ENCODE measurements around the gene CADPS2. TPM values are rescaled to one million over a fixed set of nuclear protein-coding genes. Genes with fewer than 3 reads are reported as not detected.

CADPS2 gene
- total and polyA plus RNA-seq, 4 donors: 5.6 to 41.1 (median 11.0) TPM

- peaks cover 16 to 37% (median 28%) of the 10 kb centered on the region in 4 donors for H3K4me1 ChIP-seq (ENCODE audit: control insufficient read depth in 4 of 4, insufficient read depth in 4 of 4, low read length in 3 of 4)
- H3K4me3 ChIP-seq (ENCODE audit: low read depth in 1 of 3, low read length in 3 of 3): peak overlapping the region in 1 of 3 donors; percentile 33
These were observed 579.7 kb downstream of the CADPS2 start for GRCh38 chr7:122306320-122307227.

More at GRCh38 chr7:122306320-122307227, 579.7 kb downstream of the CADPS2 start:
- H3K27ac ChIP-seq (ENCODE audit: low read depth in 1 of 2, low read length in 2 of 2): no peak overlapping the region
- H3K9ac ChIP-seq (ENCODE audit: low read depth in 1 of 2, low read length in 2 of 2): no peak overlapping the region
- no peak for DNase-seq (ENCODE audit: low spot score)
- 13% methylated on average over 37 of the region's 37 CpGs for WGBS
- peaks cover 0 to 8% (median 0%) of the 10 kb centered on the region in 4 donors for H3K9me3 ChIP-seq (ENCODE audit: control insufficient read depth in 4 of 4, low read length in 3 of 4)
- H3K27me3 ChIP-seq (ENCODE audit: control insufficient read depth in 4 of 4, insufficient read depth in 4 of 4, low read length in 3 of 4): peaks cover 4 to 59% (median 30%) of the 10 kb centered on the region in 4 donors
- no peak for TF ChIP-seq SP1 (IDR thresholded peaks at IDR 0.05)
- no peak for TF ChIP-seq NR2F2 (IDR thresholded peaks at IDR 0.05)
- no peak for TF ChIP-seq EGR1 (IDR thresholded peaks at IDR 0.05; ENCODE audit: low read depth in 2 of 2)
- no peak for TF ChIP-seq JUND (IDR thresholded peaks at IDR 0.05)
- no peak for TF ChIP-seq TAF1 (conservative IDR thresholded peaks at IDR 0.05)
- TF ChIP-seq YY1 (IDR thresholded peaks at IDR 0.05): no peak
- TF ChIP-seq FOXA2 (IDR thresholded peaks at IDR 0.05): no peak
- no peak for TF ChIP-seq MAX (IDR thresholded peaks at IDR 0.05)
- no peak for TF ChIP-seq REST (IDR thresholded peaks at IDR 0.05)
- no peak for TF ChIP-seq CTCF (IDR thresholded peaks at IDR 0.05; ENCODE audit: low read depth, low read length, missing input control)
- TF ChIP-seq HNF4G (IDR thresholded peaks at IDR 0.05): no peak
- no peak for TF ChIP-seq RXRA (IDR thresholded peaks at IDR 0.05)
- TF ChIP-seq ATF3 (IDR thresholded peaks at IDR 0.05): no peak
- no peak for TF ChIP-seq GABPA (IDR thresholded peaks at IDR 0.05 in 1 of 2, conservative IDR thresholded peaks at IDR 0.05 in 1 of 2)
- TF ChIP-seq FOXA1 (IDR thresholded peaks at IDR 0.05): no peak
- TF ChIP-seq ZBTB33 (IDR thresholded peaks at IDR 0.05): no peak
- TF ChIP-seq RAD21 (IDR thresholded peaks at IDR 0.05): no peak
- no peak for TF ChIP-seq HNF4A (conservative IDR thresholded peaks at IDR 0.05)
- H3K36me3 ChIP-seq (ENCODE audit: control insufficient read depth in 4 of 4, insufficient read depth in 3 of 4, low read depth in 1 of 4, low read length in 3 of 4): no peaks in the 10 kb centered on the region

Measured in liver (tissue), 9 donors.